Naive thymus-derived CD4-positive, alpha-beta T cell (primary cell): ENCODE results near the gene FUT8. TPM values are rescaled to one million over a fixed set of nuclear protein-coding genes. Genes with fewer than 3 reads are reported as not detected.

Experiments used
- ATAC-seq: fragments of 150-1000 bp; cut with Tn5 transposase; 2 replicates; pipeline ENCODE4 v1.10.0; 2021; ENCODE audit warnings: mild to moderate bottlenecking, moderate library complexity
- CTCF ChIA-PET: fragments of 350-600 bp; sonication (Branson Sonifier 250); formaldehyde crosslinking; loops from one replicate; lab custom pipeline; 2021; ENCODE audit warnings: antibody characterized with exemption; lab: Charles Lee
- POLR2A ChIA-PET: fragments of 350-600 bp; sonication (Branson Sonifier 250); formaldehyde crosslinking; loops from one replicate; lab custom pipeline; 2021; ENCODE audit warnings: antibody characterized with exemption, inconsistent platforms; lab: Charles Lee
- DNase-seq, 9 donors: peaks; one replicate each; pipeline versions ENCODE4 v3.0.0 to v3.0.0-alpha.2; 2020 to 2022; ENCODE audit warnings: mixed read lengths in 1 of 9
- H3K27ac ChIP-seq: one replicate; pipeline ENCODE4 v1.7.0; 2013; ENCODE audit warnings: mild to moderate bottlenecking, low read depth, low read length, moderate library complexity
- H3K27me3 ChIP-seq, 2 donors: one replicate each; pipeline ENCODE4 v1.7.0; 2013; ENCODE audit warnings: low read length in 2 of 2, mild to moderate bottlenecking in 2 of 2, moderate library complexity in 2 of 2; ENCODE audit not compliant: control insufficient read depth in 2 of 2, insufficient read depth in 2 of 2
- H3K36me3 ChIP-seq, 3 experiments: 1 replicate in 2 of 3; 2 replicates in 1 of 3; pipeline ENCODE4 v1.7.0; 2013; ENCODE audit warnings: low read length in 3 of 3, mild to moderate bottlenecking in 3 of 3, moderate library complexity in 1 of 3; ENCODE audit not compliant: insufficient read depth in 3 of 3, control insufficient read depth in 2 of 3
- H3K4me1 ChIP-seq, 2 donors: one replicate each; pipeline ENCODE4 v1.7.0; 2013; ENCODE audit warnings: low read length in 2 of 2, mild to moderate bottlenecking in 2 of 2, moderate library complexity in 1 of 2; ENCODE audit not compliant: control insufficient read depth in 2 of 2, insufficient read depth in 2 of 2
- H3K4me3 ChIP-seq: 2 replicates; pipeline ENCODE4 v1.7.0; 2013; ENCODE audit warnings: mild to moderate bottlenecking, low read length
- H3K9me3 ChIP-seq, 3 experiments: 1 replicate in 2 of 3; 2 replicates in 1 of 3; pipeline ENCODE4 v1.7.0; 2013; ENCODE audit warnings: low read length in 3 of 3; ENCODE audit not compliant: control insufficient read depth in 2 of 3
- H3K27ac Mint-ChIP-seq, 9 donors: one replicate each; pipeline ENCODE4 v1.8.0; 2020 to 2022; ENCODE audit warnings: mixed read lengths in 9 of 9, mild to moderate bottlenecking in 8 of 9, moderate library complexity in 5 of 9, inconsistent platforms in 2 of 9
- H3K27me3 Mint-ChIP-seq, 5 donors: one replicate each; pipeline ENCODE4 v1.8.0; 2021 to 2022; ENCODE audit warnings: mixed read lengths in 5 of 5, mild to moderate bottlenecking in 1 of 5
- H3K36me3 Mint-ChIP-seq, 5 donors: one replicate each; pipeline ENCODE4 v1.8.0; 2020 to 2022; ENCODE audit warnings: mixed read lengths in 5 of 5, mild to moderate bottlenecking in 3 of 5, inconsistent platforms in 1 of 5
- H3K4me1 Mint-ChIP-seq, 7 donors: one replicate each; pipeline ENCODE4 v1.8.0; 2020 to 2022; ENCODE audit warnings: mixed read lengths in 7 of 7, mild to moderate bottlenecking in 3 of 7, inconsistent platforms in 1 of 7
- H3K4me3 Mint-ChIP-seq, 10 donors: one replicate each; pipeline ENCODE4 v1.8.0; 2020 to 2022; ENCODE audit warnings: mild to moderate bottlenecking in 10 of 10, mixed read lengths in 10 of 10, moderate library complexity in 6 of 10, inconsistent platforms in 2 of 10
- H3K9me3 Mint-ChIP-seq, 11 donors: one replicate each; pipeline ENCODE4 v1.8.0; 2020 to 2022; ENCODE audit warnings: mixed read lengths in 11 of 11, mild to moderate bottlenecking in 4 of 11, inconsistent platforms in 1 of 11, moderate library complexity in 1 of 11
- intact Hi-C, 2 donors: fragments of 100-400 bp; cut with micrococcal nuclease; formaldehyde crosslinking; loops; one replicate each; pipeline ENCODE4 v1.15.1; 2023
- polyA plus RNA-seq, 2 donors: library from polyadenylated mRNA; unstranded; fragments of 300-500 nt; fragmentation: Illumina TruSeq; gene quantifications; one replicate each; pipeline ENCODE4 v1.2.3, GENCODE V29; 2021
- total RNA-seq, 6 experiments: library from RNA in 5 of 6; stranded (reverse) in 5 of 6; gene quantifications; 1 replicate in 5 of 6; 2 replicates in 1 of 6; pipeline ENCODE4 v1.2.3 and lab custom pipeline; 2021 to 2026

FUT8 gene
- total and polyA plus RNA-seq, 7 experiments from 2014 or later: 11.1 to 107 (median 41.6) TPM

- Mint-ChIP-seq H3K27me3 (no peaks in the 10 kb centered on the region), H3K27ac (peak overlapping the region in 1 of 9 donors; percentile 37)
- intact Hi-C loops: no loop called here
These were observed 20.2 kb upstream of the FUT8 start for GRCh38 chr14:65392296-65392695.

GRCh38 chr14:65396082-65396910 lies 16.2 kb upstream of the FUT8 start:
- CTCF ChIA-PET: no interaction called here
- Histone ChIP-seq H3K27me3 (no peaks in the 10 kb centered on the region), H3K4me3 (no peak overlapping the region), H3K36me3 (no peaks in the 10 kb centered on the region), H3K9me3 (peaks cover 0 to 17% (median 0%) of the 10 kb centered on the region in 3 experiments), H3K4me1 (no peaks in the 10 kb centered on the region), H3K27ac (no peak overlapping the region)
- Mint-ChIP-seq H3K4me1 (peaks cover 0 to 17% (median 0%) of the 10 kb centered on the region in 7 donors), H3K36me3 (peaks cover 8 to 67% (median 20%) of the 10 kb centered on the region in 5 donors), H3K4me3 (no peak overlapping the region), H3K9me3 (peaks cover 6 to 25% (median 15%) of the 10 kb centered on the region in 11 donors), H3K27me3 (no peaks in the 10 kb centered on the region), H3K27ac (no peak overlapping the region)
- POLR2A ChIA-PET: interaction anchor here (0.6 to 0.8 kb wide), 2 partner anchors 9 to 15 kb away, joined by 3 to 5 read pairs; no protein-coding TSS in a partner anchor
- intact Hi-C loops: no loop called here
- ATAC-seq (no peak), DNase-seq (no peak)

More at GRCh38 chr14:65392296-65392695, 20.2 kb upstream of the FUT8 start:
- no peak for ATAC-seq
- peaks cover 8 to 57% (median 23%) of the 10 kb centered on the region in 5 donors for H3K36me3 Mint-ChIP-seq
- CTCF ChIA-PET: interaction anchor here (0.7 kb wide), 1 partner anchor 8 kb away, joined by 3 read pairs; no protein-coding TSS in a partner anchor
- H3K9me3 Mint-ChIP-seq: peaks cover 6 to 25% (median 15%) of the 10 kb centered on the region in 11 donors
- peaks cover 0 to 26% (median 0%) of the 10 kb centered on the region in 7 donors for H3K4me1 Mint-ChIP-seq
- POLR2A ChIA-PET: no interaction called here
- H3K27ac ChIP-seq: no peak overlapping the region
- H3K27me3 ChIP-seq: no peaks in the 10 kb centered on the region
- no peak overlapping the region for H3K4me3 Mint-ChIP-seq
- no peaks in the 10 kb centered on the region for H3K36me3 ChIP-seq
- no peak for DNase-seq
- no peak overlapping the region for H3K4me3 ChIP-seq
- H3K9me3 ChIP-seq: peaks cover 0 to 17% (median 0%) of the 10 kb centered on the region in 3 experiments
- H3K4me1 ChIP-seq: no peaks in the 10 kb centered on the region

- ATAC-seq (no peak), DNase-seq (no peak)
- no peaks in the 10 kb centered on the region for H3K36me3 ChIP-seq
- H3K27ac ChIP-seq: no peak overlapping the region
- CTCF ChIA-PET: interaction anchor here (0.7 kb wide), 1 partner anchor 21 kb away, joined by 3 read pairs; no protein-coding TSS in a partner anchor
- no peaks in the 10 kb centered on the region for H3K27me3 Mint-ChIP-seq
- no peak overlapping the region for H3K27ac Mint-ChIP-seq
- no peaks in the 10 kb centered on the region for H3K9me3 Mint-ChIP-seq
- POLR2A ChIA-PET: interaction anchor here (0.7 kb wide), 2 partner anchors 153 to 407 kb away, joined by 3 to 4 read pairs; no protein-coding TSS in a partner anchor
- no peak overlapping the region for H3K4me3 ChIP-seq
- H3K27me3 ChIP-seq: no peaks in the 10 kb centered on the region
- peaks cover 0 to 31% (median 7%) of the 10 kb centered on the region in 5 donors for H3K36me3 Mint-ChIP-seq
- H3K4me1 Mint-ChIP-seq: peaks cover 0 to 12% (median 0%) of the 10 kb centered on the region in 7 donors
- intact Hi-C loops: no loop called here
- H3K4me3 Mint-ChIP-seq: no peak overlapping the region
- no peaks in the 10 kb centered on the region for H3K9me3 ChIP-seq
- H3K4me1 ChIP-seq: no peaks in the 10 kb centered on the region
These were observed 9.3 kb upstream of the FUT8 start for GRCh38 chr14:65403231-65403630.

GRCh38 chr14:65408113-65408512 lies 4.4 kb upstream of the FUT8 start:
- CTCF ChIA-PET: no interaction called here
- H3K27ac ChIP-seq: no peak overlapping the region

GRCh38 chr14:65410640-65411039 lies 1.9 kb upstream of the FUT8 start:
- Histone ChIP-seq H3K4me3 (no peak overlapping the region), H3K9me3 (no peaks in the 10 kb centered on the region), H3K36me3 (peaks cover 0 to 12% (median 0%) of the 10 kb centered on the region in 3 experiments), H3K27me3 (no peaks in the 10 kb centered on the region), H3K27ac (no peak overlapping the region), H3K4me1 (peaks cover 0 to 14% of the 10 kb centered on the region in 2 donors)
- ATAC-seq (no peak), DNase-seq (no peak)
- Mint-ChIP-seq H3K4me1 (peaks cover 23 to 52% (median 40%) of the 10 kb centered on the region in 7 donors), H3K9me3 (no peaks in the 10 kb centered on the region), H3K4me3 (peak overlapping the region; percentile 85 to 99 (median 97)), H3K27me3 (no peaks in the 10 kb centered on the region), H3K27ac (peak overlapping the region; percentile 43 to 99 (median 96)), H3K36me3 (peaks cover 0 to 19% (median 7%) of the 10 kb centered on the region in 5 donors)
- CTCF ChIA-PET: interaction anchor here (0.5 to 3.6 kb wide), 5 partner anchors 137 to 414 kb away, joined by 4 to 20 read pairs (median 4); no protein-coding TSS in a partner anchor
- POLR2A ChIA-PET: interaction anchor here (0.7 to 4.6 kb wide), 12 partner anchors 14 to 517 kb away, joined by 3 to 44 read pairs (median 5); partner anchors contain the start of genes FNTB and MAX
- intact Hi-C loops: loop anchor here (1.0 to 10.0 kb wide), 11 partner anchors 108 to 1952 kb away; partner anchors contain the start of genes CHURC1 (in 1 of the 2), EIF2S1 (in 1 of the 2), GPHN (in 1 of the 2) and PALS1 (in 1 of the 2)

More at GRCh38 chr14:65408113-65408512, 4.4 kb upstream of the FUT8 start:
- POLR2A ChIA-PET: interaction anchor here (0.6 to 0.7 kb wide), 2 partner anchors 84 to 453 kb away, joined by 3 to 4 read pairs; no protein-coding TSS in a partner anchor
- peaks cover 0 to 5% of the 10 kb centered on the region in 2 donors for H3K4me1 ChIP-seq
- H3K27ac Mint-ChIP-seq: peak overlapping the region in 3 of 9 donors; percentile 20 to 69 (median 57)
- intact Hi-C loops: no loop called here
- H3K36me3 Mint-ChIP-seq: peaks cover 0 to 20% (median 7%) of the 10 kb centered on the region in 5 donors
- ATAC-seq: no peak
- no peak overlapping the region for H3K4me3 ChIP-seq
- DNase-seq: no peak
- peaks cover 10 to 34% (median 18%) of the 10 kb centered on the region in 7 donors for H3K4me1 Mint-ChIP-seq
- H3K36me3 ChIP-seq: peaks cover 0 to 11% (median 0%) of the 10 kb centered on the region in 3 experiments
- no peaks in the 10 kb centered on the region for H3K27me3 Mint-ChIP-seq
- no peaks in the 10 kb centered on the region for H3K27me3 ChIP-seq
- no peaks in the 10 kb centered on the region for H3K9me3 ChIP-seq
- H3K4me3 Mint-ChIP-seq: no peak overlapping the region
- no peaks in the 10 kb centered on the region for H3K9me3 Mint-ChIP-seq

GRCh38 chr14:65411656-65412031 lies 886 bp upstream of the FUT8 start:
- peak overlapping the region; percentile 92 for H3K4me3 ChIP-seq
- H3K27ac ChIP-seq: peak overlapping the region; percentile 86
- no peaks in the 10 kb centered on the region for H3K27me3 ChIP-seq
- ATAC-seq: peak; percentile 63
- H3K36me3 Mint-ChIP-seq: peaks cover 0 to 11% (median 3%) of the 10 kb centered on the region in 5 donors
- H3K4me3 Mint-ChIP-seq: peak overlapping the region; percentile 85 to 99 (median 97)
- H3K36me3 ChIP-seq: peaks cover 0 to 12% (median 0%) of the 10 kb centered on the region in 3 experiments
- H3K27ac Mint-ChIP-seq: peak overlapping the region; percentile 93 to 99 (median 96)
- peak; percentile 61 to 81 (median 73) for DNase-seq
- peaks cover 0 to 14% of the 10 kb centered on the region in 2 donors for H3K4me1 ChIP-seq
- CTCF ChIA-PET: interaction anchor here (0.5 to 5.3 kb wide), 17 partner anchors 18 to 547 kb away, joined by 3 to 60 read pairs (median 4); no protein-coding TSS in a partner anchor
- POLR2A ChIA-PET: interaction anchor here (0.5 to 4.6 kb wide), 29 partner anchors 10 to 521 kb away, joined by 3 to 44 read pairs (median 4); partner anchors contain the start of genes FNTB and MAX
- H3K9me3 Mint-ChIP-seq: no peaks in the 10 kb centered on the region
- peaks cover 23 to 50% (median 45%) of the 10 kb centered on the region in 7 donors for H3K4me1 Mint-ChIP-seq
- no peaks in the 10 kb centered on the region for H3K9me3 ChIP-seq
- intact Hi-C loops: loop anchor here (1.0 to 10.0 kb wide), 22 partner anchors 75 to 1951 kb away; partner anchors contain the start of genes MAX (in 2 of the 2), CHURC1 (in 1 of the 2), EIF2S1 (in 1 of the 2) and FNTB (in 1 of the 2)
- H3K27me3 Mint-ChIP-seq: no peaks in the 10 kb centered on the region
